ENCODE measurements around the gene MPHOSPH6. TPM values are rescaled to one million over a fixed set of nuclear protein-coding genes. Genes with fewer than 3 reads are reported as not detected.

Gene MPHOSPH6
- total and polyA plus RNA-seq, 2 of the 8 experiments (the other 6 are each of a cell fraction or from before 2014, with no cell fraction given), result 19.7 to 32.9 TPM

DNA sequence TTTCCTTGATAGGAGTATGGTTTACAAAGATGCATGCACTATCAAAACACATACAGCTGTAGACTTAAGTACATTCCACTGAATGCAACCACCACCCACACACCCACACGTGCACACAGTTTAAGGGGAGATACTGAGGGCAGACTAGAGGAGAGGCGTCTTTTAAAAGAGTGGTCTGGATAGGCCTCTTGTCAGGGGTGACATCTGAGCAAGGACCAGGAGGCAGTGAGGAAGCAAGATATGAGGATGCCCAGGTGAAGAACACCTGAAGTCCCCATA lies 12.6 kb downstream of the MPHOSPH6 start:
- Histone ChIP-seq H2BK120ac (replicated peaks; ENCODE audit: low read depth, low read length) (no peak overlapping the region), H3K27me3 (replicated peaks in 1 of 4; ENCODE audit: control insufficient read depth in 3 of 4, extremely low read depth in 1 of 4, insufficient read depth in 3 of 4, low read length in 3 of 4) (no peaks in the 10 kb centered on the region), H3K4ac (replicated peaks; ENCODE audit: insufficient read length, low read depth, low read length) (no peak overlapping the region), H3K27ac (ENCODE audit: low read depth, low read length) (no peak overlapping the region), H3K4me3 (ENCODE audit: extremely low read depth in 1 of 4, insufficient read depth in 2 of 4, low read depth in 3 of 4, low read length in 4 of 4) (no peak overlapping the region), H3K23ac (ENCODE audit: insufficient read length) (no peak overlapping the region), H3K56ac (replicated peaks; ENCODE audit: insufficient read length, low read depth, low read length) (no peak overlapping the region), H3K23me2 (ENCODE audit: low read depth, low read length) (no peaks in the 10 kb centered on the region), H2BK5ac (ENCODE audit: low read depth, low read length) (no peak overlapping the region), H2AK5ac (ENCODE audit: low read depth, low read length) (no peak overlapping the region), H2BK20ac (ENCODE audit: low read length) (no peak overlapping the region), H3K36me3 (ENCODE audit: control insufficient read depth in 2 of 4, insufficient read depth in 4 of 4, low read length in 3 of 4) (peaks cover 0 to 33% (median 24%) of the 10 kb centered on the region in 4 experiments; a peak in 7 of 8 replicates), H3K79me2 (ENCODE audit: control insufficient read depth in 1 of 2, insufficient read depth in 2 of 2, low read length in 2 of 2) (peaks cover 0 to 41% of the 10 kb centered on the region in 2 experiments; a peak in 3 of 4 replicates), H3K4me2 (ENCODE audit: insufficient read depth in 1 of 2, low read depth in 2 of 2, low read length in 2 of 2) (no peak overlapping the region), H3K79me1 (ENCODE audit: low read depth, low read length) (no peaks in the 10 kb centered on the region; the same call in 1 of the 2 replicates), H4K20me1 (replicated peaks in 1 of 2; ENCODE audit: control insufficient read depth in 1 of 2, insufficient read depth in 2 of 2, low read length in 2 of 2) (peaks cover 0 to 7% of the 10 kb centered on the region in 2 experiments), H4K5ac (ENCODE audit: insufficient read length, low read depth, low read length) (no peak overlapping the region), H3K4me1 (replicated peaks in 1 of 4; ENCODE audit: control insufficient read depth in 3 of 4, insufficient read depth in 4 of 4, low read length in 3 of 4) (0 out of 7 replicates have a peak, but pooled peaks cover 0 to under 1% (median 0%) of the 10 kb centered on the region in 4 experiments), H3K9ac (replicated peaks in 1 of 4; ENCODE audit: extremely low read depth in 1 of 4, low read depth in 3 of 4, low read length in 3 of 4) (no peak overlapping the region), H3K18ac (ENCODE audit: extremely low read depth, low read length) (no peak overlapping the region), H2BK15ac (ENCODE audit: low read length) (no peak overlapping the region), H3K9me3 (ENCODE audit: insufficient read depth in 2 of 2, low read depth in 1 of 2, low read length in 1 of 2) (no peaks in the 10 kb centered on the region), H4K8ac (ENCODE audit: extremely low read depth, insufficient read depth, low read length) (no peak overlapping the region), H3K14ac (ENCODE audit: insufficient read length) (no peak overlapping the region), H4K91ac (replicated peaks; ENCODE audit: insufficient read length, low read length) (no peak overlapping the region), H2AFZ (ENCODE audit: low read length) (no peak overlapping the region), H2BK12ac (ENCODE audit: low read depth, low read length) (no peak overlapping the region)
- 93% methylated on average over 2 of the region's 2 CpGs; no CpG with 5 or more reads in 1 of the 2 experiments for WGBS, 2 experiments (ENCODE audit: extremely low coverage in 1 of 2, insufficient coverage in 1 of 2, insufficient read length in 1 of 2, insufficient replicate concordance in 2 of 2, low coverage in 1 of 2, low lambda C conversion rate in 2 of 2, missing lambda C conversion rate in 1 of 2)
- ChIA-PET POLR2A (ENCODE audit: partially characterized antibody) (no interaction called here), CTCF (ENCODE audit: partially characterized antibody) (no interaction called here)
- FAIRE-seq (no peak), DNase-seq (ENCODE audit: low read depth in 1 of 2, low spot score in 2 of 2) (no peak)
- TF ChIP-seq JUND (IDR thresholded peaks at IDR 0.05; ENCODE audit: low read length) (no peak), SIN3A (conservative IDR thresholded peaks at IDR 0.05 in 1 of 2, IDR thresholded peaks at IDR 0.05 in 1 of 2; ENCODE audit: low read depth in 1 of 2, low read length in 2 of 2) (no peak), NANOG (IDR thresholded peaks at IDR 0.05; ENCODE audit: insufficient read depth, low read depth, low read length, poor library complexity, severe bottlenecking) (no peak), TEAD4 (IDR thresholded peaks at IDR 0.05; ENCODE audit: low read depth, low read length) (no peak), RNF2 (IDR thresholded peaks at IDR 0.05; ENCODE audit: borderline replicate concordance, low read depth, low read length, missing control alignments, poor library complexity, severe bottlenecking) (no peak), HDAC2 (IDR thresholded peaks at IDR 0.05; ENCODE audit: borderline replicate concordance in 1 of 2, low read depth in 2 of 2, low read length in 2 of 2) (no peak), POU5F1 (IDR thresholded peaks at IDR 0.05; ENCODE audit: low read depth, low read length) (no peak), SP1 (IDR thresholded peaks at IDR 0.05; ENCODE audit: low read depth, low read length) (no peak), ZNF274 (IDR thresholded peaks at IDR 0.05; ENCODE audit: borderline replicate concordance, extremely low read depth, low read length) (no peak), CREB1 (IDR thresholded peaks at IDR 0.05) (no peak), HDAC6 (IDR thresholded peaks at IDR 0.05; ENCODE audit: low read depth, low read length) (no peak), POLR2AphosphoS5 (IDR thresholded peaks at IDR 0.05; ENCODE audit: low read depth, low read length) (no peak), KDM1A (IDR thresholded peaks at IDR 0.05; ENCODE audit: borderline replicate concordance, low read length) (no peak), FOSL1 (IDR thresholded peaks at IDR 0.05; ENCODE audit: insufficient read depth, low read depth, low read length) (no peak), BRCA1 (IDR thresholded peaks at IDR 0.05; ENCODE audit: low read depth, low read length) (no peak)

Data from H1 (cell line).